ACC112 (cell line): ENCODE results near the gene ARHGEF4.
"Not testable (repeated sequence)": the region's sequence is repeated elsewhere in the genome, so short reads cannot be mapped to it uniquely, and the experiment has no call there.

Experiments used
- H2AFZ ChIP-seq: fragments of 200-600 bp; sonication (generic); one replicate; pipeline ENCODE4 v1.6.0; 2017; ENCODE audit warnings: antibody characterized with exemption, low read length; ENCODE audit not compliant: unreplicated experiment
- H3K27ac ChIP-seq: fragments of 200-600 bp; sonication (generic); 2 replicates; pipeline ENCODE4 v1.5.1; 2014; ENCODE audit warnings: low read depth, mild to moderate bottlenecking, antibody characterized with exemption, low read length, moderate library complexity
- H3K27me3 ChIP-seq: fragments of 200-600 bp; sonication (generic); 2 replicates; pipeline ENCODE4 v1.6.1; 2014; ENCODE audit warnings: mild to moderate bottlenecking, antibody characterized with exemption, low read length, moderate library complexity, mixed read lengths; ENCODE audit not compliant: insufficient read depth
- H3K36me3 ChIP-seq: fragments of 200-600 bp; sonication (generic); 2 replicates; pipeline ENCODE4 v1.6.1; 2016; ENCODE audit warnings: mild to moderate bottlenecking, antibody characterized with exemption, low read length, moderate library complexity, mixed read lengths; ENCODE audit not compliant: insufficient read depth
- H3K4me1 ChIP-seq: fragments of 200-600 bp; sonication (generic); one replicate; pipeline ENCODE4 v1.6.1; 2016; ENCODE audit warnings: low read length, mixed read lengths; ENCODE audit not compliant: insufficient read depth, unreplicated experiment, control insufficient read depth
- H3K4me3 ChIP-seq: fragments of 200-600 bp; sonication (generic); 2 replicates; pipeline ENCODE4 v1.5.1; 2014; ENCODE audit warnings: mild to moderate bottlenecking, low read depth, low read length
- H3K79me2 ChIP-seq: fragments of 200-600 bp; sonication (generic); one replicate; pipeline ENCODE4 v1.6.0; 2016; ENCODE audit warnings: low read length; ENCODE audit not compliant: control insufficient read depth, unreplicated experiment, insufficient read depth

ARHGEF4 gene

GRCh38 chr2:131058214-131058843, 221.6 kb downstream of the ARHGEF4 start:
- Histone ChIP-seq H3K27me3 (no peaks in the 10 kb centered on the region), H3K79me2 (peaks cover 72% of the 10 kb centered on the region), H3K36me3 (peaks cover 29% of the 10 kb centered on the region), H2AFZ (no peak overlapping the region), H3K4me1 (no peaks in the 10 kb centered on the region), H3K27ac (no peak overlapping the region), H3K4me3 (no peak overlapping the region)

- H3K4me3 ChIP-seq, result no peak overlapping the region
- no peak overlapping the region for H2AFZ ChIP-seq
- H3K79me2 ChIP-seq, result peaks cover 77% of the 10 kb centered on the region
- no peak overlapping the region for H3K27ac ChIP-seq
- no peaks in the 10 kb centered on the region for H3K27me3 ChIP-seq
- H3K36me3 ChIP-seq, result peaks cover 32% of the 10 kb centered on the region
- no peaks in the 10 kb centered on the region for H3K4me1 ChIP-seq
These were observed 222.2 kb downstream of the ARHGEF4 start for GRCh38 chr2:131058920-131059319.

GRCh38 chr2:131063501-131064283, 227.0 kb downstream of the ARHGEF4 start:
- no peak overlapping the region for H3K4me3 ChIP-seq
- H3K79me2 ChIP-seq, result peaks cover 74% of the 10 kb centered on the region
- H3K4me1 ChIP-seq, result no peaks in the 10 kb centered on the region
- H3K36me3 ChIP-seq, result 0 out of 2 replicates have a peak, but pooled peaks cover 12% of the 10 kb centered on the region
- H2AFZ ChIP-seq, result no peak overlapping the region
- H3K27me3 ChIP-seq, result no peaks in the 10 kb centered on the region
- no peak overlapping the region for H3K27ac ChIP-seq

- Histone ChIP-seq H3K27me3 (no peaks in the 10 kb centered on the region), H3K79me2 (peaks cover 72% of the 10 kb centered on the region), H2AFZ (no peak overlapping the region), H3K36me3 (peaks cover 9% of the 10 kb centered on the region; the same call in 1 of the 2 replicates), H3K4me3 (no peak overlapping the region), H3K4me1 (no peaks in the 10 kb centered on the region), H3K27ac (no peak overlapping the region)
These were observed 228.1 kb downstream of the ARHGEF4 start for GRCh38 chr2:131064589-131065512.

GRCh38 chr2:131067465-131068125, 230.9 kb downstream of the ARHGEF4 start:
- Histone ChIP-seq H3K79me2 (peaks cover 64% of the 10 kb centered on the region), H3K36me3 (peaks cover 20% of the 10 kb centered on the region), H3K27ac (no peak overlapping the region)

GRCh38 chr2:131068172-131068571, 231.5 kb downstream of the ARHGEF4 start:
- not testable (repeated sequence) for H3K27ac ChIP-seq, H3K4me1 ChIP-seq, H3K4me3 ChIP-seq, H3K27me3 ChIP-seq, H2AFZ ChIP-seq
- Histone ChIP-seq H3K79me2 (peaks cover 64% of the 10 kb centered on the region), H3K36me3 (peaks cover 17% of the 10 kb centered on the region)

More at GRCh38 chr2:131067465-131068125, 230.9 kb downstream of the ARHGEF4 start:
- no peaks in the 10 kb centered on the region for H3K4me1 ChIP-seq
- no peak overlapping the region for H2AFZ ChIP-seq
- no peaks in the 10 kb centered on the region for H3K27me3 ChIP-seq
- no peak overlapping the region for H3K4me3 ChIP-seq

- not testable (repeated sequence) for H3K27me3 ChIP-seq, H3K4me1 ChIP-seq, H3K27ac ChIP-seq, H2AFZ ChIP-seq, H3K4me3 ChIP-seq
- Histone ChIP-seq H3K79me2 (peaks cover 76% of the 10 kb centered on the region), H3K36me3 (peaks cover 16% of the 10 kb centered on the region; the same call in 1 of the 2 replicates)
These were observed 238.9 kb downstream of the ARHGEF4 start for GRCh38 chr2:131075578-131075977.

- H3K27me3 ChIP-seq, result no peaks in the 10 kb centered on the region
- H2AFZ ChIP-seq, result no peak overlapping the region
- H3K79me2 ChIP-seq, result peaks cover 79% of the 10 kb centered on the region
- H3K4me3 ChIP-seq, result no peak overlapping the region
- H3K36me3 ChIP-seq, result peaks cover 22% of the 10 kb centered on the region
- no peaks in the 10 kb centered on the region for H3K4me1 ChIP-seq
- no peak overlapping the region for H3K27ac ChIP-seq
These were observed 240.0 kb downstream of the ARHGEF4 start for GRCh38 chr2:131076707-131077106.

GRCh38 chr2:131077182-131077846, 240.6 kb downstream of the ARHGEF4 start:
- Histone ChIP-seq H3K4me1 (no peaks in the 10 kb centered on the region), H3K27me3 (no peaks in the 10 kb centered on the region), H3K36me3 (peaks cover 25% of the 10 kb centered on the region), H3K27ac (no peak overlapping the region), H3K79me2 (peaks cover 83% of the 10 kb centered on the region), H3K4me3 (no peak overlapping the region), H2AFZ (no peak overlapping the region)
